ENCODE measurements around the gene KIF9. TPM values are rescaled to one million over a fixed set of nuclear protein-coding genes. Genes with fewer than 3 reads are reported as not detected.
"Not testable (repeated sequence)": the region's sequence is repeated elsewhere in the genome, so short reads cannot be mapped to it uniquely, and the experiment has no call there.

Gene KIF9
- total and polyA plus RNA-seq, 4 donors, result 11.5 to 27.3 (median 25.4) TPM

GRCh38 chr3:47260605-47261004 is 22.0 kb downstream of the KIF9 start:
- no peaks in the 10 kb centered on the region for H3K9me3 ChIP-seq (ENCODE audit: control insufficient read depth, insufficient read depth, low read length)
- no peaks in the 10 kb centered on the region for H3K27me3 ChIP-seq (ENCODE audit: control insufficient read depth, insufficient read depth, low read length)
- no peaks in the 10 kb centered on the region for H3K4me1 ChIP-seq (ENCODE audit: control insufficient read depth, insufficient read depth, low read length)
- no peaks in the 10 kb centered on the region for H3K36me3 ChIP-seq (ENCODE audit: control insufficient read depth, insufficient read depth, low read length)
- no peak overlapping the region for H3K4me3 ChIP-seq (ENCODE audit: low read depth, low read length)
- H3K27ac ChIP-seq (ENCODE audit: low read depth, low read length), result no peak overlapping the region
- 84% methylated on average over 4 of the region's 4 CpGs for WGBS (ENCODE audit: insufficient coverage)
- no peak for DNase-seq (ENCODE audit: low read depth in 4 of 6, low spot score in 6 of 6)

- H3K9me3 ChIP-seq (ENCODE audit: control insufficient read depth, insufficient read depth, low read length), result no peaks in the 10 kb centered on the region
- no peak overlapping the region for H3K4me3 ChIP-seq (ENCODE audit: low read depth, low read length)
- no CpG with 5 or more reads among the region's 3 CpGs for WGBS (ENCODE audit: insufficient coverage)
- no peaks in the 10 kb centered on the region for H3K4me1 ChIP-seq (ENCODE audit: control insufficient read depth, insufficient read depth, low read length)
- no peaks in the 10 kb centered on the region for H3K36me3 ChIP-seq (ENCODE audit: control insufficient read depth, insufficient read depth, low read length)
- no peak overlapping the region for H3K27ac ChIP-seq (ENCODE audit: low read depth, low read length)
- no peak for DNase-seq (ENCODE audit: low read depth in 4 of 6, low spot score in 6 of 6)
- no peaks in the 10 kb centered on the region for H3K27me3 ChIP-seq (ENCODE audit: control insufficient read depth, insufficient read depth, low read length)
These were observed 23.5 kb downstream of the KIF9 start for GRCh38 chr3:47259114-47259513.

GRCh38 chr3:47256331-47256730 is 26.3 kb downstream of the KIF9 start:
- not testable (repeated sequence) for DNase-seq (ENCODE audit: low read depth in 4 of 6, low spot score in 6 of 6); H3K4me3 ChIP-seq (ENCODE audit: low read depth, low read length); H3K27ac ChIP-seq (ENCODE audit: low read depth, low read length); H3K27me3 ChIP-seq (ENCODE audit: control insufficient read depth, insufficient read depth, low read length); H3K36me3 ChIP-seq (ENCODE audit: control insufficient read depth, insufficient read depth, low read length); H3K4me1 ChIP-seq (ENCODE audit: control insufficient read depth, insufficient read depth, low read length); H3K9me3 ChIP-seq (ENCODE audit: control insufficient read depth, insufficient read depth, low read length)
- 83% methylated on average over 15 of the region's 25 CpGs for WGBS (ENCODE audit: insufficient coverage)

GRCh38 chr3:47251689-47252088 is 30.9 kb downstream of the KIF9 start:
- no peak overlapping the region for H3K4me3 ChIP-seq (ENCODE audit: low read depth, low read length)
- 88% methylated on average over 1 of the region's 5 CpGs for WGBS (ENCODE audit: insufficient coverage)
- H3K27me3 ChIP-seq (ENCODE audit: control insufficient read depth, insufficient read depth, low read length), result no peaks in the 10 kb centered on the region
- no peaks in the 10 kb centered on the region for H3K9me3 ChIP-seq (ENCODE audit: control insufficient read depth, insufficient read depth, low read length)
- H3K27ac ChIP-seq (ENCODE audit: low read depth, low read length), result no peak overlapping the region
- no peaks in the 10 kb centered on the region for H3K4me1 ChIP-seq (ENCODE audit: control insufficient read depth, insufficient read depth, low read length)
- no peaks in the 10 kb centered on the region for H3K36me3 ChIP-seq (ENCODE audit: control insufficient read depth, insufficient read depth, low read length)
- no peak for DNase-seq (ENCODE audit: low read depth in 4 of 6, low spot score in 6 of 6)

GRCh38 chr3:47251085-47251484 is 31.5 kb downstream of the KIF9 start:
- H3K36me3 ChIP-seq (ENCODE audit: control insufficient read depth, insufficient read depth, low read length); H3K4me3 ChIP-seq (ENCODE audit: low read depth, low read length); H3K9me3 ChIP-seq (ENCODE audit: control insufficient read depth, insufficient read depth, low read length); H3K27me3 ChIP-seq (ENCODE audit: control insufficient read depth, insufficient read depth, low read length); DNase-seq (ENCODE audit: low read depth in 4 of 6, low spot score in 6 of 6); H3K4me1 ChIP-seq (ENCODE audit: control insufficient read depth, insufficient read depth, low read length); H3K27ac ChIP-seq (ENCODE audit: low read depth, low read length): not testable (repeated sequence)
- 94% methylated on average over 2 of the region's 3 CpGs for WGBS (ENCODE audit: insufficient coverage)

- Histone ChIP-seq H3K27ac (ENCODE audit: low read depth, low read length) (no peak overlapping the region), H3K27me3 (ENCODE audit: control insufficient read depth, insufficient read depth, low read length) (no peaks in the 10 kb centered on the region), H3K4me1 (ENCODE audit: control insufficient read depth, insufficient read depth, low read length) (no peaks in the 10 kb centered on the region), H3K36me3 (ENCODE audit: control insufficient read depth, insufficient read depth, low read length) (no peaks in the 10 kb centered on the region), H3K9me3 (ENCODE audit: control insufficient read depth, insufficient read depth, low read length) (no peaks in the 10 kb centered on the region), H3K4me3 (ENCODE audit: low read depth, low read length) (no peak overlapping the region)
- DNase-seq (ENCODE audit: low read depth in 4 of 6, low spot score in 6 of 6), result no peak
- WGBS (ENCODE audit: insufficient coverage), result 90% methylated on average over 4 of the region's 7 CpGs
These were observed 32.1 kb downstream of the KIF9 start for GRCh38 chr3:47250309-47251060.

- peaks cover 9% of the 10 kb centered on the region for H3K36me3 ChIP-seq (ENCODE audit: control insufficient read depth, insufficient read depth, low read length)
- 89% methylated on average over 14 of the region's 14 CpGs for WGBS (ENCODE audit: insufficient coverage)
- H3K9me3 ChIP-seq (ENCODE audit: control insufficient read depth, insufficient read depth, low read length), result no peaks in the 10 kb centered on the region
- no peaks in the 10 kb centered on the region for H3K4me1 ChIP-seq (ENCODE audit: control insufficient read depth, insufficient read depth, low read length)
- no peaks in the 10 kb centered on the region for H3K27me3 ChIP-seq (ENCODE audit: control insufficient read depth, insufficient read depth, low read length)
- DNase-seq (ENCODE audit: low read depth in 4 of 6, low spot score in 6 of 6), result no peak
- no peak overlapping the region for H3K27ac ChIP-seq (ENCODE audit: low read depth, low read length)
- H3K4me3 ChIP-seq (ENCODE audit: low read depth, low read length), result no peak overlapping the region
These were observed 35.2 kb downstream of the KIF9 start for GRCh38 chr3:47247131-47248064.

GRCh38 chr3:47245271-47245670 is 37.3 kb downstream of the KIF9 start:
- Histone ChIP-seq H3K4me1 (ENCODE audit: control insufficient read depth, insufficient read depth, low read length) (no peaks in the 10 kb centered on the region), H3K27me3 (ENCODE audit: control insufficient read depth, insufficient read depth, low read length) (no peaks in the 10 kb centered on the region), H3K36me3 (ENCODE audit: control insufficient read depth, insufficient read depth, low read length) (peaks cover 12% of the 10 kb centered on the region), H3K9me3 (ENCODE audit: control insufficient read depth, insufficient read depth, low read length) (no peaks in the 10 kb centered on the region), H3K27ac (ENCODE audit: low read depth, low read length) (no peak overlapping the region), H3K4me3 (ENCODE audit: low read depth, low read length) (no peak overlapping the region)
- no peak for DNase-seq (ENCODE audit: low read depth in 4 of 6, low spot score in 6 of 6)
- 100% methylated on average over 2 of the region's 2 CpGs for WGBS (ENCODE audit: insufficient coverage)

GRCh38 chr3:47244531-47245100 is 38.0 kb downstream of the KIF9 start:
- 82% methylated on average over 6 of the region's 10 CpGs for WGBS (ENCODE audit: insufficient coverage)

More at GRCh38 chr3:47244531-47245100, 38.0 kb downstream of the KIF9 start:
- Histone ChIP-seq H3K27me3 (ENCODE audit: control insufficient read depth, insufficient read depth, low read length) (no peaks in the 10 kb centered on the region), H3K4me3 (ENCODE audit: low read depth, low read length) (no peak overlapping the region), H3K4me1 (ENCODE audit: control insufficient read depth, insufficient read depth, low read length) (no peaks in the 10 kb centered on the region), H3K36me3 (ENCODE audit: control insufficient read depth, insufficient read depth, low read length) (peaks cover 17% of the 10 kb centered on the region), H3K9me3 (ENCODE audit: control insufficient read depth, insufficient read depth, low read length) (no peaks in the 10 kb centered on the region), H3K27ac (ENCODE audit: low read depth, low read length) (no peak overlapping the region)
- DNase-seq (ENCODE audit: low read depth in 4 of 6, low spot score in 6 of 6), result no peak
